ENCODE data around the gene MXD4.

The MXD4 gene, protein sequence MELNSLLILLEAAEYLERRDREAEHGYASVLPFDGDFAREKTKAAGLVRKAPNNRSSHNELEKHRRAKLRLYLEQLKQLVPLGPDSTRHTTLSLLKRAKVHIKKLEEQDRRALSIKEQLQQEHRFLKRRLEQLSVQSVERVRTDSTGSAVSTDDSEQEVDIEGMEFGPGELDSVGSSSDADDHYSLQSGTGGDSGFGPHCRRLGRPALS

DNA sequence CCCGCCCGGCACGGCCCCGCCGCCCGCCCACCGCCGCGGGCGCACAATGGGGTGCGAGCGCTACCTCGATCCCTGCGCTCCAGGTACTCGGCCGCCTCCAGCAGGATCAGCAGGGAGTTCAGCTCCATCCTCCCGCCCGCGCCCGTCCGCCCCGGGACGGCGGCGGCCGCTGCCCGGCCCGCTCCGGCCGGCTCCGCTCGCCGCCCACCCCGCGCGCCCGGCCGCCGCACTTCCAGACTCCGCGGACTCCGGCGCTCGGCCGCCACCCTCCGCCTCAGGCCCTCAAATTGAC lies at the start of gene MXD4:
TSS of gene MXD4 (minus strand) at position 257 of the 292 bp plus-strand sequence. CDS start at position 128, 129 bp downstream.
- no peak for DNase-seq (ENCODE audit: low read depth)

DNA sequence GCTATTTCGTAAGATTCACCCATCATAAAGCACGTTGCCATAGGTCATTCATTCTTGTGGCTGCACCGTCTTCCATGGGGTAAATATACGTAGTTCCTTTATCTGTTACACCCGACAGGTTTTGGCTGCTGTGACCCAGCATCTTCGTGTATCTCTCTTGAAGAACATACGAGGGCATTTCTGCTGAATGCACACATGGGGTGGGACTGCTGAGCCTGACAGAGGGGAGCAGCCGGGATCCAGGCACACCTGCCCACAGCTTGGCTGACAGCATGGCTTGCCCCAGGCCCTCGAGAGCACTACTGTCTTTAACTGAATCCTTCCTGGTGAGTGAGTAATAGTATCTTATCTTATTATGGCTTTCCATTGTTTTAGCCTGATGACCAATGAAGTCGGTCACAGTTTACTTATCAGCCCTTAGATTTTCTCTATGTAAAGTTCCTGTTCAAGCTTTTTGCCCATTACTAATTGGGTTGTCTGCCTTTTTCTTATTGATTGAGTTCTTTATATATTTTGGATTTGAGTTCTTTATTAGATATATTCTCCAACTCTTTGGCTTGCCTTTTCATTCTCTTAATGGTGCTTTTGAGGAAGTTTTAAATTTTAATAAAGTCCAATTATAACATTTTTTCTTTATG lies 45.0 kb upstream of the MXD4 start:
- no peak for DNase-seq (ENCODE audit: low read depth)

DNA sequence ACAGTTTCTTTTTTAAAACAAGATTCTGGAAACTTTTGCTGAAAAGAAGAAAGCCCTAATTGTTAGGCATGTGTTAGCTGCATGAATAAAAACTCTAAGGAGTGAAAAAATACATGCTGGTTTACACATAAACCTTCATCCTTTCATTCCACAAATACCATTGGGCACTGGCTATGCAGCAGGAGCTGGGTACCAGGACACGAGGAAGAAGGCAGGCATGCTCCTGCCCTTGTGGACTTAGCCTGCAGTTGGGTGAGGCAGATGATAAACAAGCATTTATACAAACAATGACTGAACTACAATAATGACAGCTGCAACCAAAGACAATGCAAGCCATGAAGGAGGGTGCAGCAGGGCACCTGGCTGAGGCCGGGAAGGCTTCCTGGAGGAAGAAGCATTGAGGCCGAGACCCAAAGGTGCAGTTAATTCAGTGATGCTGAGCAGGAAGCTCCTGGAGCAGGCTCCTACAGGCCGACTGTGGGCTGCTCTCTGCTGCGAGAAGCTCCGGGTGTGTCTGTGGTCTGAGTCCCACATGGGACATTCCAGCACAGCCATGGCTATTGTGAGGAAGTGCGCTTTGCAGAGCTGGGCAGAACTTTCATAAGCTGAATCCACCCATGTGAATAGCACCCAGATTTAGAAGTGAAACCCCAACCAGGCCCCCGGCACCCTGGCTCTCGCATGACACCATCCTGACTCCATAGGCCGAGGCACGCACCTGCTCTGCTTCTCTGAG lies 44.0 kb upstream of the MXD4 start:
- no peak for DNase-seq (ENCODE audit: low read depth)

DNA sequence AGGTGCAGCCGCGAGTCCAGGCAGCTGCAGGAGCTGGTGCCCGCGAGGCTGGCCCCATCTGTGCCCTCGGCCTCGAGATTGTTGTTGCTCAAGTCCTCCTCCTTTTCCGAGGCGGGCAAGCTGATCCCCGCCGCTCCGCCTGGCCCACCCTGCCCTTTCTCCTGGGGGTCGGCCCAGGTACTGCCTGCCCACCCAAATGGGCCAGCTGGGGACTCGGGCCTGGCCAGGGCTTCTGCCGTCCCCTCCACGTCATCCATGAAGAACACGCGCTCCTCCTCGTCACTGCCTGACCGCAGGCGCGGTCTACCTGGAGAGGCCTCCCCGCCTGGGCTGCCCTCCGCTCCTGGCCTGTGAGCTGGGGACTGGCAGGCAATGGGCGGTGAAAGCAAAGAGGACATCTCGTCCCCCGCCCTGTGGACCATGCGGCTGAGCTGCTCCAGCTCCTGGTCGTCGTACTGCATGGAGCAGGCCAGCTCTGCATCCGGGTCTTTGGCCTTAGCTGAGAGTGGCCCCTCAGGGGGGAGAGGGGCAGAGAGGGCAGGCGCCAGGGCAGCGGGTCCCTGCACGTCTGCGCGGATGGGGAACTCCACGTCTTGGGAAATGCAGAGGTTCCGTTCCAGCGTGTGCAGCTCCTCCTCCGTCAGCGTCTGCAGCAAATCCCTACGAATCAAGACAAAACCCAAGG lies 43.1 kb upstream of the MXD4 start:
- no peak for DNase-seq (ENCODE audit: low read depth)

DNA sequence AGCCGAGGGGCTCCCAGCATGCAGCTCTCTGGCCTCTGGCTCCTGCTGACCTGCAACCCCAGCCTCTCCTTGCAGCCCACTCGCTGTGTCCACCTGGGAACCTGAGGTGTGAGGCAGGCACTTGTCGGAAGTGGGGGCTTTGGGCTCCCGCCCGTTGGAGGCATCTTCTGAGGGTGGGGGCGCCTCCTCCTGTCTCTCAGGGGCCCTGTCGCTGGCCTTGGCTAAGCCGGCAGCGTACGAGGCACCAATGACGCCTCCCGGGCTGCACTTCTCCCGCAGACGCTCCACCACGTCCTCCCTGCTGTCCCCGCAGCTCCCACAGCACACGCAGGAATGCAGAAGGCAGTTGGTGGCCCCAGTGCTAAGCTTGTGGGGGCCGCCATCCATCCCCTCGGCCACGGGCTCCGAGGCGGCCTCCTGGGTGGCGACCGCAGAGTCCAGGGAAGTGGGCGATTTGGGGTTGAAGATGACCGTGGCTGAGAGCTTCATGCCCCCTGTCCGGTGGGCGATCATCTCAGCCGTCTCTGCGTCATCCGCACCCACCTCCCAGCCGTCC lies 42.5 kb upstream of the MXD4 start:
- no peak for DNase-seq (ENCODE audit: low read depth)

DNA sequence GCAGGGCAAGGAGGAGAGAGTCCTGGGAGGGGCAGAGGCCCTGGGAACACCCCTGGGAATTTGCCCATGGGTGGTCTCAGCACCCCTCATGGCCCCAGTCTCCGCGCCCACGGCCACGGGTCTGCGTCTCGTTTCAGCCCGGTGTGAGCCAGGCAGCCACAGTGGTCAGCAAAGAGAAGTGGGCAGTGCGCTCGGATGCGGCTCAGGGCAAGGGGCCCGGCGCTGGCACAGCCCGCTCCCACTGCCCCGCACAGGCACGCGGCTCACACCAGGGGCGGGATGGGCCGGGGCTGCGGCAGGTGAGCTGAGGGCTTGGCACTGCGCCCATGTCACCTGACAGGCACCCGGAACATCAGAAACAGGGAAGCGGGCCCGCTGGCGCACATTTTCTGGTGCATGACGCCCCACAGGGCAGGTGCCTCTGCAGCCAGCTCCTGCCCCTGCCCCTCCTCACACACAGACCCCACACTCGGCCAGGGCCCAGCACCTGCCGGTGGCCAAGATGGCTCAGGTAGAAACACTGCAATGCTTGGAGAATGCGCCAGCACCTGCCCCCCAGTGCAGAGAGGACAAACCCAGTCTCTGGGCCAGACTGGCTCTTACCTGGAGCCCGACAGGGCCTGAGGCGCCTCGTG lies 41.9 kb upstream of the MXD4 start:
- DNase-seq (ENCODE audit: low read depth): no peak

DNA sequence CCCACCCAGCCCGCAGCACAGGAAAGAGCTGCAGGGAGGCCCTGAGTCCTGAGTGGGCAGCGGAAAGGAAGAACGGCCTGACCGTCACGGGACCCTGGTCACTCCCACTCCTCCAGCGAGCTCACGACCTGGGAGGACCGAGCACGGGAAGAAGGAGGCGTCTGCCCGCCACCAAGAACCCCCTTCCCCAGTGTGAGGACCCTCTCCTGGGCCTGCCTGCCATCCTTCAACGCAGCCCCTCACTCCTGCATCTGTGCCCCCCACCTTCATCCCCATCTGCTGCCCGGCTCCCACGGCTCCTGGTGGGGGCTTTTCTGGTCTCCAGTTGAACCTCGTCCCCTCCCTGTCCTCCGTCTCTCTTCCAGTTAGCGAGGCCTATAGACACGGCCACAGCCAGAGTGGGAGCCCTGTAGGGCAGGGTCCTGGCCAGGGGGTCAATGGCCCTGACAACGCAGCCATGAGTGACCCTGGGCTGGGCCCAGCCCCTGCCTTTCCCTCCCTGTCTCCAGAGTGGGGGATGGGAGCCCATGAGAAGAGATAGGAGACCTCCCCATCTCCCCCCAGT lies 41.3 kb upstream of the MXD4 start:
- DNase-seq (ENCODE audit: low read depth): no peak

DNA sequence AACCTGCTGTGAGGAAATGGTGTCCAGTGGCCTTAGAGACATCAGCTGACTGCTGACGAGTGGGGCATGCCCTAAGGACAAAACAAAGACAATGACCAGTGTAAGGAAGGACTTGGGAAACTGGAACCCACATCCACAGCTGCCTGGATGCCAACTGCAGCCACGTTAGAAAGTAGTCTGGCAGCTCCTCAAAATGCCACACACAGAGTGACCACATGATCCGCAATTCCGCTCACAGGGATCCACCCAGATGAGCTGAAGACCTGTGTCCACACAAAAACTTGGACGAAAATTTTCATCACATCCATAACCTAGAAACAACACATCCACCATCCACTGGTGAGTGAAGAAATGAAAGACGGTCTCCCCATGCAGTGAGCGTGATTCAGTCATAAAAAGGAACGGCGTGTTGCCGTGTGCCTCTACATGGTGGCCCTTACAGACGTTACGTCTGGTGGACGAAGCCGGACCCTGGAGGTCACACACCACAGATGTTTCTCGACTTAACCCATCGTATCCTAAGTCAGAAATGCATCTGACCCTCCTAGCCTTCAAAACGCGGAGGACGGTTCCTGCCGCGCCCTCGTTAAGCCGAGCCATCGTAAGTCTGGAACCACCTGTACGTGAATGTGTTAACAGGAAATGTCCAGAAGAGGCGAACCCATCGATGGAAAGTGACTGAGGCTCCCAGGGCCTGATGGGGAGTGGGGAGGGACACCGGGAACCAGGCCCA lies 40.6 kb upstream of the MXD4 start:
- DNase-seq (ENCODE audit: low read depth): no peak

DNA sequence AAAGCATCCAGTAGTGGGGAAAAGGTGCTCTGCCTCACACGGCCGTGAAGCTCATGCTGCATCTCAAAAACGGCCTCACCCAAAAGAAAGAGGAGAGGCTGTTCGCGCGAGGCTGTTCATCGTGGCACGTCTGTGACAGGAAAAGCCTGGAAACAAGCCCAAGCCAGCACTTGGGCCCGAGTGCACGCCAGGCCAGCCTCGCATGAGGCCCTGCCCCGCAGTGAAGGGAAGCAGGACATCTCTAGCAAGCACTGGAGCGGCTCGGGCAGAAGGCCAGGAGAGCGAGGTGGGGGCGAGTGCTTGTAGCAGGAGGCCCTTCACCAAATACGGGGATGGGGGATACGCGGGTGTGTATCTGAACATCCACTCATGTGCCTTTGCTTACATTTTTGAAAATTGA lies 39.9 kb upstream of the MXD4 start:
- DNase-seq (ENCODE audit: low read depth): no peak

DNA sequence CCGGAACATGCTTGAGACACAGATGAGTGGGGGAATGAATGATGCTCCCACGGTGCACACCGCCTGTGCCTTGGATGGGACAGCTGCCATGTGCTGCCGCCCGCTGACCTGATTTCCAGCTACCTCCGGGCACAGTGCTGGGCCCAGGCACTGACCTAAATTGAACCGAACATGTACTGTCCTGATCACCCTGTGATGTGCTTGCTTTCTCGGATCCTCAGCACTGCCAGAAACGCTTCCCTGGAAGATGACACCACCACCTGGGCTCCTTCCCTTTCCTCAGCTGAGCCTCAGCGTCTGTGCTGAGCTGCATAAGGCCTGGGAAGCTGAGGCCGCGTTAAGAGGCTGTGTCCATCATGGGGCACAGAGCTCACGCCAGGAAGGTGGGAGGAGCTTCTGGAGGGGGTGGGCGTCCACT lies 39.3 kb upstream of the MXD4 start:
- no peak for DNase-seq (ENCODE audit: low read depth)

DNA sequence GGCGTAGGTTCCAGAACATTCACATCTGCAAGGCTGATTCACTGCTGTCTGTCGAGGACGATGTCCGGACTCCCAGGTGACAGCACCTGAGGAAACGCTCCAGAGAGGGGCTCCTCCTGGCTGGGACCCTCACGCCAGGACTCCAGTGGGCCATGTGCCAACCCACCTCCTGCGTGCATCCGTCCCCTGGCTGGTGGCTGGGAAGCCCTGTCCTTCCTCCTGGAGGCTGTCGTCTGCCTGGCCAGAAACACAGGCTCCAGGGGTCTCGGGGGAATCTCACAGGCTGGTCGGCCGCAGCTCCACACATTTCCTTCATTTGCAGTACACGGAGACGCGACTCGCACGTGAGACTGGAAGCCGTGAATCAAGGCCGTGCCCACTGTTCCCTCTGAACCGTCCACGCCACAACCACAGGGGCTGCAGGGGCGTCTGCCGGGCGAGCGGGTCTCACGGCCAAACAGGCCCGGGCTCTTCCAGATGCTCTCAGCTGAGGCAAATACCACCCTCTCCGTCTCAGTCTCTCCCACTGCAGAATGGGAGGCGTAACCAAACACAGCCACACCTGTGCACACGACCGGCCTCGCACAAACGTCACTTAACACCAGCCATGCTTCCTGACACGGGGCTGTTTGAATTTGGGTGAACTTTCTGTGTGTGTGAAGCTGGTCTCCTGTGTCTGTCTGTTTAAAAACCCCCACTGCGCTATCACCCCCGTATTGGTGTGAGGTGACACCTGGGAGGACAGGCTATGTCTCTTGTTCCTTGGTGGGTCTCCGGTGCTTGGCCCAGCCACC lies 38.7 kb upstream of the MXD4 start:
- DNase-seq (ENCODE audit: low read depth): no peak

DNA sequence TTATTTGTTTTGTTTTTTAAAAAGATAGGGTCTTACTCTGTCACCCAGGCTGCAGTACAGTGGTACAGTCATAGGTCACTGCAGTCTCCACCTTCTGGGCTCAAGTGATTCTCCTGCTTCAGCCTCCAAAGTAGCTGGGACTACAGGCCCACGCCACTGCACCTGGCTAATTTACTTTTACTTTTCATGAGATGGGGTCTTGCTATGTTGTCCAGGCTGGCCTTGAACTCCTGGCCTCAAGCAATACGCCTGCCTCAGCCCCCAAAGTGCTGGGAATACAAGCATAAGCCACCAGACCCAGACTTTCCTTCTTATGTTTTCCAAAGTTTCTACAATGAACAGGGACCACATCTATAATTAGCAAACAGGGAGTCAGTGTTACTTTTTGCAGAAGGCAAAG lies 37.9 kb upstream of the MXD4 start:
- no peak for DNase-seq (ENCODE audit: low read depth)

DNA sequence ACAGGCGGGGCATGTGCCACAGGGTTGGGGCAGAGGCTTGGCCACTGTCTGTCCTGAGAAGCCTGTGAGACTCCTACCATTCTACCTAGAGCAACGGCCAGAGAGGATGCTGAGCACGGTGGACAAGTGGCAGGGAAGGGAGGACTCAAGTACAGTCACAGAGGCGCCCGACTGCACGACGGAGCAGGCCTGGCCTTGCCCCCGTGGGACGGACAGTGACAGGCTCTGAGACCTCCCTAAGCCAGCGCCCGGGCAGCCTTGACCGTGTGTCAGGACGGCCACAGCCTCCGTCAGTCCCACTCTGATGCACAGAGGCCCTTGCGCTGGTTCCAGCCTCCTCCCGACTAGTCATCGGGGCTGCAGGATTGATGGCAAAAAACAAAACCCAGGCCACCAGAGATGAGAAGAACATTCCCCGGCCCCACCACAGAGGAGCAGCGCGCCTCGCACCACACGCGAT lies 36.7 kb upstream of the MXD4 start:
- no peak for DNase-seq (ENCODE audit: low read depth)

DNA sequence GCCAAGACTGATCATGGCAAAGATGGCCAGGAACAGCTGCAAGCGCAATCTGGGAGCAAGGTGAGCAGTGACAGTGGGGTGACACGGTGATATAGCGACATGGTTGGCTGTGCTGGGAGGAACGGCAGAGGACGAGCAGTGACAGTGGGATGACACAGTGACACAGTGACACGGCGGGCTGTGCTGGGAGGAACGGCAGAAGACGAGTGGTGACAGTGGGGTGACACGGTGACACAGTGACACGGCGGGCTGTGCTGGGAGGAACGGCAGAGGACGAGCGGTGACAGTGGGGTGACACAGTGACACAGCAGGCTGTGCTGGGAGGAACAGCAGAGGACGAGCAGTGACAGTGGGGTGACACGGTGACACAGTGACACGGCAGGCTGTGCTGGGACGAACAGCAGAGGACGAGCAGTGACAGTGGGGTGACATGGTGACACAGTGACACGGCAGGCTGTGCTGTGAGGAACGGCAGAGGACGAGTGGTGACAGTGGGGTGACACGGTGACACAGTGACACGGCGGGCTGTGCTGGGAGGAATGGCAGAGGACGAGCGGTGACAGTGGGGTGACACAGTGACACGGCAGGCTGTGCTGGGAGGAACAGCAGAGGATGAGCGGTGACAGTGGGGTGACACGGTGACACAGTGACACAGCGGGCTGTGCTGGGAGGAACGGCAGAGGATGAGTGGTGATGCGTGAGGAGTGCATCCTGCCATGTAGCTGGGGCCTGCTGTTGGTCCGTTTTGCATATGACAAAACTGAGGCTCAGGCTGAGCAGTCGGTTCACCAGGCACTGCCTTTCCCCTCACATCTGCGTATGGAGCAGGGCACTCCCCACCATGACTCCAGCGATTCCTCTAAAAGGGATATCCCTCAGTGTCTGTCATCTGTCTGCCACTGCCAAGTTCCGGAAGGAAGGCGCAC lies 36.0 kb upstream of the MXD4 start:
- no peak for DNase-seq (ENCODE audit: low read depth)

DNA sequence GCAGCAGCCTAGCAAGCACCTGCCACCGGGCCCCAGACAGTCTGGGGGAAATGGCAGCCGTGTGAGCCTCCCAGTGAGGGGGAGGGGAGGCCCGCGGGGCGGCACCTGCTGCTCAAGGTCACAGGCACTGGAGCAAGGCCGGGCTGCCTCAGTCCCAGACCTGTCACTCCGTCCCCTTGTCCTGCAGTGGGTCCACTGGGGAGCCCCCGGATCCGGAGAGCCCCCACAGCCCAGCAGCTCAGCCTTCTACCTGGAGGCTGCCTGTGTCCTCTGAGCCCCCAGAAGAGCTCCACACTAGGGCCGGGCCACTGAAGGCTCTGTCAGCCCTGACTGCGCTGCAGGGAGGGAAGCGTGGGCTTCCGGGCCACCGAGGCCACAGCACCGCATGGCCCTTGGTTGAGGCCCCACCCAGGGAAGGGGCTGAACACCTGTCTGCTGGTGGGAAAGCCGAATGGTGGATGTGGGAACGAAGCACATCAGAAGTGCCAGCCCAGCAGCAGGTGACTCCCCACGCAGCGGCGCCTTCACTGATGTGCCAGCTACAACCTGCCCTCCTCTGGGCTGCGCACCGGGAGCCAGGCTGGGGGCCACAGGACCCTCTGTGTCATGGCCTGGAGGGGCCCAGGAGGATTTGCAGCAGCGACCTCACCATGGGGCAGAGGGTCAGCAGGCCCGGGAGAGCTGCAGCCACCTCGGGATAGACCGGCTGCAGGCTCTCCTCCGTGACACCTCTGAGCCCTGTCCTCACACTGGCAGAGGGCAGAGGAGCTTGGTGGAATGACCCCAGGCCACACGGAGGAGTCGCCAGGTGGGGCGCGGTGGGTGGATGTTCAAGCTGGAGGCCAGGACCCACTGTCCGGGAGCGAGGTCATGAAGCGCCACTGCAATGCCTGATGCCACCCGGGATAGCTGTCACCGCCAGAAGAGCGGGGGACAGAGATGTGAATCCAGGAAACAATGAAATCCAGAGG lies 35.0 kb upstream of the MXD4 start:
- DNase-seq (ENCODE audit: low read depth): no peak

DNA sequence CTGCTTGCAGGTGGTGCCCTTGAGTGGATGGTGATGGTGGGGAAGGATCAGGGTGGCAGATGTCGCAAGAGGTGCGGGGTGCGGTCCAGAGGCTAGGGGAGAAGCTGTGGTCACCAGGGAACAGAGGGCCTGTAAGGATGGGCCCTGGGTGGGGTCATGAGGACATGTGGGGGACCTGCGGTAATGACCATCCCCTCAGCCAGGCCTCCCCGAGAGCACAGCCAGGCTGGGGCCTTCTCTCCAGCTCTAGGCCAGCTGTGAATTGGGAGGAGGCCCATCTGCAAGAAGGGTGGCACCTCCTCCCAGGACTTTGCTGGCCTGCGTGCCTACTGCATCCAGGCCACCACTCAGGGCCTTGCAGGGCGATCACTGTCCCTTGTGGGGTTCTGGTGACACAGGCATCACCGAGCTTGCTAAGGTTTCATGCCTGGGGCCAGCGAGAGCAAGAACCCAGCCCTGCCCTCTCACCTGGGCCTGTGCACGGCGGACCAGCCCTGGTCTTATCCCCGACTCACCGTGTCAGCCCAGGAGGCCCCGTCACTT lies 34.1 kb upstream of the MXD4 start:
- DNase-seq (ENCODE audit: low read depth): no peak

DNA sequence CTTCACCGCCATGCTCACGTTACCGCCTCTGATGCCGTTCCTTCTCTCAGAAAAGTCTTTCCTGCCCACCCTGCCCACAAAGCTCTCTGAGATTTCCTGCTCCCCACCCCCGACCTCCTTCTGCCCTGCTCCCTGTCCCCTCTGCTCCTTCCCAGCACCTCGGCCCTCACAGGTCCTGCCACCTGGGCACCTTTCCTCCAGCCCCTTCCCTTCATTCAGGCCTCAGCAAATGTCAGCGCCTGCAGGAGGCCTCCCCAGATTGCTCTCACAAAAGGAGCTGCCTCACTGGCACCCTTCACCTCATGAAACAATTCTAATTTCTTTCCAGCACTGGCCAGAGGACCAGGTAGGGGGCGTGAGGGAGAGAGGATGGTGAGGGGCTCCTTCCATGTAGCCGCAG lies 33.6 kb upstream of the MXD4 start:
- DNase-seq (ENCODE audit: low read depth): no peak

DNA sequence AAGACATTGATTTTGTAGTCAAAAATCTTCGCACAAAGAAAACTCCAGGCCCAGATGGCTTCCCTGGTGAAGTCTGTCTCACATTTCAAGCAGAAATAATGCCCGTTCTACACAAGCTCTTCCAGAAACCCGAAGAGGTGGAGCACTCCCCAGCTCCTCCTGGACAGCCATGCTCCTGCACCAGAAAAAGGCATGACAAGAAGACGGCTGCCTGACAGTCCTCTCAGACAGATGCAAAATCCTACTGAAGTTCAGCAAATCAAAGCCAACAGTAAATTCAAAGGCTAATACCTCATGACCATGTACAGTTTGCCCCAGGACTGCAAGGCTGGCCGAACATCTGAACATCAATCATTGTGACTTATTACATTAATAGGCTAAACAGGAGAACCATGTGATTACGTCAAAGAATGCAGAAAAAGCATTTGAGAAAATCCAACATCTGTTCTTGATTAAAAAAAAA lies 30.8 kb upstream of the MXD4 start:
- DNase-seq (ENCODE audit: low read depth): no peak
